ENCODE results near the gene ALDH1L1. TPM values are rescaled to one million over a fixed set of nuclear protein-coding genes. Genes with fewer than 3 reads are reported as not detected.

The ALDH1L1 gene
- total RNA-seq, 2 donors from 2014 or later: 54.7 to 65.3 TPM

GRCh38 chr3:126152458-126152857 lies 27.9 kb downstream of the ALDH1L1 start:
- no peak for TF ChIP-seq POLR2A (IDR thresholded peaks at IDR 0.05)
- TF ChIP-seq CTCF (IDR thresholded peaks at IDR 0.05): no peak
- Histone ChIP-seq H3K27me3 (no peaks in the 10 kb centered on the region), H3K4me3 (no peak overlapping the region), H3K9me3 (no peaks in the 10 kb centered on the region), H3K27ac (no peak overlapping the region), H3K36me3 (replicated peaks in 1 of 2; ENCODE audit: insufficient read depth in 1 of 2, low read depth in 2 of 2) (no peaks in the 10 kb centered on the region), H3K4me1 (no peaks in the 10 kb centered on the region)
- DNase-seq (peak in 1 of 4 donors; percentile 6), ATAC-seq (no peak)
- intact Hi-C loops (cut with DNase I): no loop called here
- 88 to 95% methylated on average over 7 to 9 of the region's 9 CpGs for WGBS, 2 donors

GRCh38 chr3:126151562-126152302 lies 28.7 kb downstream of the ALDH1L1 start:
- Histone ChIP-seq H3K27me3 (no peaks in the 10 kb centered on the region), H3K4me3 (no peak overlapping the region), H3K9me3 (no peaks in the 10 kb centered on the region), H3K27ac (no peak overlapping the region), H3K36me3 (replicated peaks in 1 of 2; ENCODE audit: insufficient read depth in 1 of 2, low read depth in 2 of 2) (no peaks in the 10 kb centered on the region), H3K4me1 (no peaks in the 10 kb centered on the region)
- 79 to 91% methylated on average over 6 of the region's 6 CpGs for WGBS, 2 donors
- no peak for ATAC-seq
- TF ChIP-seq POLR2A (IDR thresholded peaks at IDR 0.05): no peak
- TF ChIP-seq CTCF (IDR thresholded peaks at IDR 0.05): no peak
- intact Hi-C loops (cut with DNase I): no loop called here
- no peak for DNase-seq

- no peaks in the 10 kb centered on the region for H3K4me1 ChIP-seq
- no peaks in the 10 kb centered on the region for H3K36me3 ChIP-seq (replicated peaks in 1 of 2; ENCODE audit: insufficient read depth in 1 of 2, low read depth in 2 of 2)
- 77 to 85% methylated on average over 6 to 7 of the region's 7 CpGs for WGBS, 2 donors
- H3K4me3 ChIP-seq: no peak overlapping the region
- intact Hi-C loops (cut with DNase I): no loop called here
- H3K27me3 ChIP-seq: no peaks in the 10 kb centered on the region
- DNase-seq (peak in 1 of 4 donors; percentile 4), ATAC-seq (no peak)
- H3K27ac ChIP-seq: no peak overlapping the region
- TF ChIP-seq CTCF (IDR thresholded peaks at IDR 0.05) (no peak), POLR2A (IDR thresholded peaks at IDR 0.05) (no peak)
- no peaks in the 10 kb centered on the region for H3K9me3 ChIP-seq
These were observed 30.3 kb downstream of the ALDH1L1 start for GRCh38 chr3:126149960-126150515.

- H3K27me3 ChIP-seq: no peaks in the 10 kb centered on the region
- no peak overlapping the region for H3K4me3 ChIP-seq
- no peak overlapping the region for H3K27ac ChIP-seq
- H3K4me1 ChIP-seq: no peaks in the 10 kb centered on the region
- 79% methylated on average over 3 of the region's 3 CpGs for WGBS, 2 donors
- intact Hi-C loops (cut with DNase I): no loop called here
- TF ChIP-seq POLR2A (IDR thresholded peaks at IDR 0.05) (no peak), CTCF (IDR thresholded peaks at IDR 0.05) (no peak)
- H3K36me3 ChIP-seq (replicated peaks in 1 of 2; ENCODE audit: insufficient read depth in 1 of 2, low read depth in 2 of 2): no peaks in the 10 kb centered on the region
- DNase-seq (peak in 2 of 4 donors; percentile 4 to 5), ATAC-seq (no peak)
- no peaks in the 10 kb centered on the region for H3K9me3 ChIP-seq
These were observed 31.0 kb downstream of the ALDH1L1 start for GRCh38 chr3:126149256-126149902.

Data from body of pancreas (tissue), 4 donors.